Right lobe of liver (tissue), 4 donors: ENCODE data around the gene PDE6B.

ENCODE experiments used
- POLR2A ChIP-seq: fragments of 450-650 bp; IDR thresholded peaks from one replicate; pipeline ENCODE4 v1.6.1; 2017; ENCODE audit warnings: antibody characterized with exemption, mild to moderate bottlenecking
- TF ChIP-seq, protein P1 (sequence below), 4 donors: fragments of 200-600 bp in 3 of 4; fragments of 450-650 bp in 1 of 4; IDR thresholded peaks; one replicate each; pipeline versions ENCODE4 v1.5.1 to v1.8.0; 2016 to 2022; ENCODE audit warnings: antibody characterized with exemption in 4 of 4, mild to moderate bottlenecking in 2 of 4
- donor health status: DM: no; HTN: no; CAD: no.
- donor health status: DM: no; HTN: no; CAD: no.
- donor health status: DM: no; HTN: yes; CAD: no.

DNA sequence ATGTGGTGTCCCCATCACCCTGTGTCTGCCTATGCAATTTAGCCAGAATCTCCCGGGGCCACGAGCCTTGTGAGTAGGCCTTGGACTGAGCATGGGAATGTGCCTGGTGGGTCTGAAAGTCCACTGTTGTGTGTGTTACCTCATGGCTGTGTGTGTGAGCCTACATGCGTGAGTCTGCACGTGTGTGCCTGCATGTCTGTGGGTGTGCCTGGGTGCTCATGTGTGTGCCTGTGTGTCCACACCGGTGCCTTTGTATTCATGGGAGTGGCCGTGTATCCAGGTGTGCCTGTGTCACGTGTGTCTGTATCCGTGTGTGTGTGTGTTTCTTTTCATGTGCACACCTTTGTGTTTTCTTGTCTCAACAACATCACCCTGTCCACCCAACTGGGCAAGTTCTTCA lies 34.5 kb downstream of the PDE6B start:
- TF ChIP-seq POLR2A, result no peak
- TF ChIP-seq, protein P1, sequence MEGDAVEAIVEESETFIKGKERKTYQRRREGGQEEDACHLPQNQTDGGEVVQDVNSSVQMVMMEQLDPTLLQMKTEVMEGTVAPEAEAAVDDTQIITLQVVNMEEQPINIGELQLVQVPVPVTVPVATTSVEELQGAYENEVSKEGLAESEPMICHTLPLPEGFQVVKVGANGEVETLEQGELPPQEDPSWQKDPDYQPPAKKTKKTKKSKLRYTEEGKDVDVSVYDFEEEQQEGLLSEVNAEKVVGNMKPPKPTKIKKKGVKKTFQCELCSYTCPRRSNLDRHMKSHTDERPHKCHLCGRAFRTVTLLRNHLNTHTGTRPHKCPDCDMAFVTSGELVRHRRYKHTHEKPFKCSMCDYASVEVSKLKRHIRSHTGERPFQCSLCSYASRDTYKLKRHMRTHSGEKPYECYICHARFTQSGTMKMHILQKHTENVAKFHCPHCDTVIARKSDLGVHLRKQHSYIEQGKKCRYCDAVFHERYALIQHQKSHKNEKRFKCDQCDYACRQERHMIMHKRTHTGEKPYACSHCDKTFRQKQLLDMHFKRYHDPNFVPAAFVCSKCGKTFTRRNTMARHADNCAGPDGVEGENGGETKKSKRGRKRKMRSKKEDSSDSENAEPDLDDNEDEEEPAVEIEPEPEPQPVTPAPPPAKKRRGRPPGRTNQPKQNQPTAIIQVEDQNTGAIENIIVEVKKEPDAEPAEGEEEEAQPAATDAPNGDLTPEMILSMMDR (IDR thresholded peaks at IDR 0.05), result no peak
